Endothelial cell of umbilical vein (primary cell): Measurements from ENCODE around the gene TCP11. TPM values are rescaled to one million over a fixed set of nuclear protein-coding genes. Genes with fewer than 3 reads are reported as not detected.

ENCODE experiments used
- BruUV-seq: library from RNA; stranded (reverse); fragments of 400-500 nt; replicated peaks from 2 replicates; lab custom pipeline; 2021; lab: Mats Ljungman, UMichigan
- CTCF ChIA-PET: fragments of 300-600, 350-600 bp; sonication (Branson Sonifier 250); formaldehyde crosslinking; loops from one replicate; lab custom pipeline; 2021; ENCODE audit warnings: antibody characterized with exemption, inconsistent platforms; lab: Charles Lee
- POLR2A ChIA-PET: fragments of 300-600, 350-600 bp; sonication (Branson Sonifier 250); formaldehyde crosslinking; loops from one replicate; lab custom pipeline; 2021; ENCODE audit warnings: antibody characterized with exemption, inconsistent platforms; lab: Charles Lee
- DNase-seq: peaks from one replicate; pipeline ENCODE4 v3.0.0-alpha.2; 2011; ENCODE audit warnings: low read depth, low spot score
- FAIRE-seq: peaks from 2 replicates; lab custom pipeline; 2011; peaks lifted over from hg19 to GRCh38; lab: Jason Lieb, UNC
- H2AFZ ChIP-seq: 2 replicates; pipeline ENCODE4 v1.6.0; 2012; ENCODE audit warnings: low read depth, low read length, control low read depth, inconsistent platforms
- H3K27ac ChIP-seq: 2 replicates; pipeline ENCODE4 v1.5.1; 2011; ENCODE audit warnings: low read depth, mild to moderate bottlenecking, control low read depth, low read length, moderate library complexity; ENCODE audit not compliant: insufficient read depth
- H3K27me3 ChIP-seq, 2 experiments: 2 replicates each; pipeline versions ENCODE4 v1.6.0 to v1.6.1; 2011; ENCODE audit warnings: low read length in 2 of 2, mixed read lengths in 1 of 2; ENCODE audit not compliant: control insufficient read depth in 2 of 2, insufficient read depth in 2 of 2
- H3K36me3 ChIP-seq, 2 experiments: 2 replicates in 1 of 2; 3 replicates in 1 of 2; pipeline ENCODE4 v1.5.1; 2011; ENCODE audit warnings: low read length in 2 of 2, mild to moderate bottlenecking in 1 of 2, moderate library complexity in 1 of 2; ENCODE audit not compliant: control insufficient read depth in 2 of 2, insufficient read depth in 2 of 2; ENCODE audit errors: extremely low read depth in 1 of 2
- H3K4me1 ChIP-seq: 3 replicates; pipeline ENCODE4 v1.5.1; 2011; ENCODE audit warnings: mild to moderate bottlenecking, low read length; ENCODE audit not compliant: control insufficient read depth, insufficient read depth; ENCODE audit errors: extremely low read depth
- H3K4me2 ChIP-seq: 2 replicates; pipeline ENCODE4 v1.6.1; 2011; ENCODE audit warnings: low read length, control low read depth, mixed read lengths; ENCODE audit not compliant: insufficient read depth
- H3K4me3 ChIP-seq, 3 experiments: fragments of 200-600 bp in 1 of 3; sonication (generic), shearing (Covaris generic) in 1 of 3; replicated peaks in 1 of 3; 2 replicates each; pipeline ENCODE4 v1.5.1; 2011 to 2016; ENCODE audit warnings: control low read depth in 3 of 3, low read length in 3 of 3, mild to moderate bottlenecking in 2 of 3, inconsistent platforms in 1 of 3, low read depth in 1 of 3, moderate library complexity in 1 of 3; ENCODE audit not compliant: insufficient read depth in 1 of 3
- H3K79me2 ChIP-seq: 2 replicates; pipeline ENCODE4 v1.6.0; 2012; ENCODE audit warnings: low read length, inconsistent platforms; ENCODE audit not compliant: control insufficient read depth, insufficient read depth
- H3K9ac ChIP-seq: replicated peaks from 2 replicates; pipeline ENCODE3; 2011; ENCODE audit warnings: low read length, control low read depth; ENCODE audit not compliant: insufficient read depth; ENCODE audit errors: extremely low read depth
- H3K9me1 ChIP-seq: replicated peaks from 3 replicates; pipeline ENCODE4 v1.6.0; 2011; ENCODE audit warnings: mild to moderate bottlenecking, low read length; ENCODE audit not compliant: control insufficient read depth, insufficient read depth; ENCODE audit errors: extremely low read depth
- H3K9me3 ChIP-seq: replicated peaks from 2 replicates; pipeline ENCODE4 v1.5.1; 2012; ENCODE audit warnings: low read length, inconsistent platforms; ENCODE audit not compliant: control insufficient read depth, insufficient read depth
- H4K20me1 ChIP-seq: replicated peaks from 2 replicates; pipeline ENCODE3; 2011; ENCODE audit warnings: mild to moderate bottlenecking, low read length; ENCODE audit not compliant: control insufficient read depth, insufficient read depth; ENCODE audit errors: extremely low read depth
- EZH2 ChIP-seq: IDR thresholded peaks from 2 replicates; pipeline ENCODE4 v1.6.1; 2012; ENCODE audit warnings: borderline replicate concordance, low read depth, mild to moderate bottlenecking, moderate library complexity, low read length, inconsistent platforms; ENCODE audit not compliant: severe bottlenecking
- FOS ChIP-seq: IDR thresholded peaks from 2 replicates; pipeline ENCODE4 v1.6.1; 2011; ENCODE audit warnings: mild to moderate bottlenecking, low read length, moderate library complexity, borderline replicate concordance; ENCODE audit not compliant: insufficient read depth
- GATA2 ChIP-seq: IDR thresholded peaks from 2 replicates; pipeline ENCODE4 v1.7.0; 2011; ENCODE audit warnings: low read depth, mild to moderate bottlenecking, moderate library complexity, mixed read lengths, low read length; ENCODE audit not compliant: insufficient read length, insufficient read depth
- JUN ChIP-seq: IDR thresholded peaks from 2 replicates; pipeline ENCODE4 v1.6.1; 2011; ENCODE audit warnings: borderline replicate concordance, low read depth; ENCODE audit not compliant: insufficient read length, insufficient read depth
- MYC ChIP-seq: IDR thresholded peaks from one replicate; pipeline ENCODE4 v1.6.1; 2011; ENCODE audit warnings: mild to moderate bottlenecking, low read depth, low read length
- POLR2A ChIP-seq: IDR thresholded peaks from 2 replicates; pipeline ENCODE4 v1.6.1; 2012; ENCODE audit warnings: low read depth, mild to moderate bottlenecking, control low read depth, low read length
- POLR2AphosphoS5 ChIP-seq: IDR thresholded peaks from 2 replicates; pipeline ENCODE4 v1.6.1; 2012; ENCODE audit warnings: low read depth, mild to moderate bottlenecking, control low read depth, low read length, moderate library complexity; ENCODE audit not compliant: insufficient read depth
- dilution Hi-C: fragments of 300-500 bp; cut with MboI; formaldehyde crosslinking; loops from one replicate; pipeline ENCODE4 v1.15.0; 2019; ENCODE audit warnings: low sequenced_read_pairs; ENCODE audit not compliant: extremely low pct_ligation_motif_present
- intact Hi-C: fragments of 100-400 bp; cut with micrococcal nuclease; formaldehyde crosslinking; loops from one replicate; pipeline ENCODE4 v1.10.0; 2022
- polyA plus RNA-seq, 4 experiments: library from polyadenylated mRNA; depleted of rRNA in 3 of 4; stranded (reverse) in 3 of 4; unstranded in 1 of 4; fragments of >200 nt; gene quantifications; 2 replicates each; pipeline versions ENCODE4 v1.2.1 to v1.2.3, GENCODE V29; 2011 to 2012; ENCODE audit warnings: missing spikeins in 1 of 4
- total RNA-seq: library from RNA; stranded (reverse); gene quantifications from 2 replicates; pipeline ENCODE4 v1.2.3, GENCODE V29; 2021
- TF ChIP-seq, protein P1 (sequence below), 2 donors: IDR thresholded peaks; 1 replicate in 1 of 2; 2 replicates in 1 of 2; pipeline ENCODE4 v1.5.1; 2011; ENCODE audit warnings: low read length in 2 of 2, mild to moderate bottlenecking in 2 of 2, moderate library complexity in 2 of 2, control low read depth in 1 of 2, inconsistent platforms in 1 of 2, low read depth in 1 of 2; ENCODE audit not compliant: insufficient read depth in 1 of 2; ENCODE audit errors: extremely low read depth in 1 of 2
- TF ChIP-seq, protein P2 (sequence below): IDR thresholded peaks from 2 replicates; pipeline ENCODE4 v1.6.1; 2011; ENCODE audit not compliant: insufficient read depth, insufficient read length

Gene TCP11
- total and polyA plus RNA-seq, 2 donors (not counting 3 experiments of a cell fraction or from before 2014, with no cell fraction given): 0.18 TPM; not detected in 1

DNA sequence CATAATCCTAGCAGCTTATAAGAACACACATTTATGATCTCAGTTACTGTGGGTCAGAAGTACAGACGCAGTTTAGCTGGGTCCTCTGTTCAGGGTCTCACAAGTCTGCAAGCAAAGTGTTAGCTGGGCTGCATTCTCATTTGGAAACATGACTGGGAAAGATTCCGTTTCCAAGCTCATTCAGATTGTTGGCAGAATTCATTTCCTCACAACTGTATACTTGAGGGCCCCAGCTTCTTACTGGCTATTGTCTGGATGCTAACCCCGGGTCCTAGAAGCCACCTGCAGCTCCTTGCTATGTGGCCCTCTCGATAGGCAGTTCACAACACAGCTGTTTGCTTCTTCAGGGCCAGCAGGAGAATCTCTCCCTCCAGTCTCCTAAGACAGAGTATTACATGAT, 13.1 kb downstream of the TCP11 start:
- H3K36me3 ChIP-seq: no peaks in the 10 kb centered on the region
- ChIA-PET POLR2A (no interaction called here), CTCF (interaction anchor here (0.7 to 4.1 kb wide), 12 partner anchors 11 to 141 kb away, joined by 3 to 28 read pairs (median 4); no protein-coding TSS in a partner anchor)
- BruUV-seq: no TSS peak
- DNase-seq (peak; percentile 19), FAIRE-seq (no peak)
- intact Hi-C loops: no loop called here
- H3K4me2 ChIP-seq: no peak overlapping the region
- H3K9me1 ChIP-seq: no peaks in the 10 kb centered on the region
- H3K27me3 ChIP-seq: peaks cover 10 to 13% of the 10 kb centered on the region in 2 experiments
- H3K9me3 ChIP-seq: no peaks in the 10 kb centered on the region
- TF ChIP-seq FOS (no peak), EZH2 (no peak), POLR2AphosphoS5 (no peak), GATA2 (no peak), MYC (no peak), JUN (no peak), POLR2A (no peak)
- TF ChIP-seq, protein P1, sequence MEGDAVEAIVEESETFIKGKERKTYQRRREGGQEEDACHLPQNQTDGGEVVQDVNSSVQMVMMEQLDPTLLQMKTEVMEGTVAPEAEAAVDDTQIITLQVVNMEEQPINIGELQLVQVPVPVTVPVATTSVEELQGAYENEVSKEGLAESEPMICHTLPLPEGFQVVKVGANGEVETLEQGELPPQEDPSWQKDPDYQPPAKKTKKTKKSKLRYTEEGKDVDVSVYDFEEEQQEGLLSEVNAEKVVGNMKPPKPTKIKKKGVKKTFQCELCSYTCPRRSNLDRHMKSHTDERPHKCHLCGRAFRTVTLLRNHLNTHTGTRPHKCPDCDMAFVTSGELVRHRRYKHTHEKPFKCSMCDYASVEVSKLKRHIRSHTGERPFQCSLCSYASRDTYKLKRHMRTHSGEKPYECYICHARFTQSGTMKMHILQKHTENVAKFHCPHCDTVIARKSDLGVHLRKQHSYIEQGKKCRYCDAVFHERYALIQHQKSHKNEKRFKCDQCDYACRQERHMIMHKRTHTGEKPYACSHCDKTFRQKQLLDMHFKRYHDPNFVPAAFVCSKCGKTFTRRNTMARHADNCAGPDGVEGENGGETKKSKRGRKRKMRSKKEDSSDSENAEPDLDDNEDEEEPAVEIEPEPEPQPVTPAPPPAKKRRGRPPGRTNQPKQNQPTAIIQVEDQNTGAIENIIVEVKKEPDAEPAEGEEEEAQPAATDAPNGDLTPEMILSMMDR (IDR thresholded peaks at IDR 0.05; ENCODE audit: extremely low read depth in 1 of 2, insufficient read depth in 1 of 2, low read depth in 1 of 2, low read length in 2 of 2): no peak
- TF ChIP-seq, protein P2, sequence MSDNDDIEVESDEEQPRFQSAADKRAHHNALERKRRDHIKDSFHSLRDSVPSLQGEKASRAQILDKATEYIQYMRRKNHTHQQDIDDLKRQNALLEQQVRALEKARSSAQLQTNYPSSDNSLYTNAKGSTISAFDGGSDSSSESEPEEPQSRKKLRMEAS: no peak
- no peak overlapping the region for H2AFZ ChIP-seq
- H3K9ac ChIP-seq: no peak overlapping the region
- dilution Hi-C loops: no loop called here
- H3K79me2 ChIP-seq: no peaks in the 10 kb centered on the region
- no peak overlapping the region for H3K4me3 ChIP-seq
- no peaks in the 10 kb centered on the region for H4K20me1 ChIP-seq
- no peaks in the 10 kb centered on the region for H3K4me1 ChIP-seq
- H3K27ac ChIP-seq: no peak overlapping the region
